NCI-H1436 (cell line): ENCODE results near the gene RNASE1.
"Not testable (repeated sequence)": the region's sequence is repeated elsewhere in the genome, so short reads cannot be mapped to it uniquely, and the experiment has no call there.

Source experiments
- DNase-seq: peaks from one replicate; lab custom pipeline; 2025; lab: John Stamatoyannopoulos, UW

The RNASE1 gene

DNA sequence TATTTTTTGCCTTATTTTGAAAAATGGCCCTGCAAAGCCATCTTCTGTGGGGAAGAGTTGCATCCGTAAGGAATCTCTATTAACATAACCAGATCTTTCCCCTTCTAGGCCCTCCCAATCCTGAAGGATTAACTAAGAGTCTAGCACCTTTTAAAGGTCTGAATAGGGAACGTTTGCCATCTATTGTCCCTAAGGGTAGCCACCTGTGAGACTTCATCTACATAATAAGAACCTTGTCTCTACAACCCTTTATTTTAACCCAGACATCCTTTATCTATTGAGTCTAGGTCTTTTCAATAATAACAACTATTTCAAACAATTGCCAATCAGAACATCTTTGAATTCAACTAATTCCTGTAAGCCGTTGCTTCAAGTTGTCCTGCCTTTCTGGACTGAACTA lies 30.0 kb downstream of the RNASE1 start:
- no peak for DNase-seq

GRCh38 chr14:20769421-20769820 lies 33.2 kb downstream of the RNASE1 start:
- DNase-seq, result no peak

GRCh38 chr14:20768593-20768892 lies 34.1 kb downstream of the RNASE1 start:
- no peak for DNase-seq

- DNase-seq, result no peak
These were observed 41.7 kb downstream of the RNASE1 start for GRCh38 chr14:20760950-20761349.

GRCh38 chr14:20759465-20759864 lies 43.2 kb downstream of the RNASE1 start:
- not testable (repeated sequence) for DNase-seq

GRCh38 chr14:20757965-20758364 lies 44.7 kb downstream of the RNASE1 start:
- no peak for DNase-seq

DNA sequence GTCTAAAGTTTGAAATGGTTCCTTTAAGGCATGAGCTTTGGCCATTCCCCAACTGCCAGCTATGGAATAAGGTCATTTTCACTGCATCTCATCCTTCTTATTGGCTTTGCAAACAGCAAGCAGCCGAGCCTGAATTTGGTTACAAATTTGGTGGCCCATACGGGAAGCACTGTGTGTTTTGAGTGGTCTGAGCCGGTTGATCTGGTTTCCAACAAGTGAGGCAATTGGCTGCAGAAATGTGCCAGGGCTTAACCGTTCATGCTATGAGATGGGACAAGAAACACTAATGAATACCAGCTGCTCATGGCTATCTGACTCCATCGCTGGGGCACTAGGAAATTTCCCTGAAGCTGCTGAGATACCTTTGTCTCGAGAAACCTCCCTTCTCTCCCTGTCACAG lies 47.6 kb downstream of the RNASE1 start:
- no peak for DNase-seq

DNA sequence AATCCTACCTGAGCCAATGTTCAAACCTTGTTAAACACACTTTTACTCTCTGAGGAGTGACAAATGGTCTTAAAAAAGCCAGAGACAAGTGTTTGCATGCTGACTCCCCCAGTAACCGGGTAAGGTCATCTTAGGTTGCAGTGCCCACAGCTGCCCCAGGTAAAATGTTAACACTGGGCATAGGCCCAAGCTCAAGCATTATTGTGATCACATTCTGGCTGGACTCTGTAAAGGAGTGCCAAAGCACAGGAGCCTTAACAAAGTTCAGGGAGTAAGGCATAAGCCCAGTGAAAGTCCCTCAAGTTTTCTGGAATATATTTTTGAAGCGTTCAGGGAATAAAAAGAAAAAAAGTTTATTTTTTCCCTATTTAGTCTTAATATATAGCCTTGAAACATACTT lies 48.3 kb downstream of the RNASE1 start:
- no peak for DNase-seq

DNA sequence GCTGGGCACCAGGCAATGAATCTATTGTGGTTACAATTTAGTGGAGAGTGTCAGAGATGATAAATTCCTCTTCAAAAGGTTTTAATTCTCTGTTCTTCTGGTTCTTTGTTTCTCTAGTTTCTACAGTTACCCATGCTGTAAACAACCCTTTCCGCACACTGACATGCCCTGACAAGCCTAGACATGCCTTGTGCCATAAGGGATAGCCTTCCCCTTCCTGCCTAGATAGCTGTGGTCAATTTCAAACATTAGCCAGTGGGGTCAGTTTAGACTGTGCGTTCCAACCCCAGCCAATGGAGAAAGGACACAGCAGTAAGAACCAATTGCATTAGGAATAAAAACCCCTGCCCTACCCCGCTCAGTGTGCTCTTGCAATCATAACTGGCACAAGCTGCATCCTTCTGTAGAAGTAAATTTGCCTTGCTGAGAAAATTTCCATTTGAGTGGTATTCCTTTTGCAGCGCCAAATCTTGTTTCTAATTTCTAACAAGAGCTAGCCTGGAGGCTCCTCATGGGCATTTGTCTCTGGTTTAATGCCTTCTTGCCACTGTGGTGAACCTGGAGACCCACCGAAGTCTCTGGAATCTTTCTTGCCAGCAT lies 50.6 kb downstream of the RNASE1 start:
- DNase-seq, result no peak
